Panc1 (cell line): ENCODE results near the gene INPP5K. TPM values are rescaled to one million over a fixed set of nuclear protein-coding genes. Genes with fewer than 3 reads are reported as not detected.

Experiments
- ATAC-seq: fragments of 200-7000 bp; cut with Tn5 transposase; 2 replicates; pipeline ENCODE4 v1.9.1; 2020; ENCODE audit warnings: mild to moderate bottlenecking, moderate library complexity
- BruUV-seq: library from RNA; stranded (reverse); fragments of 400-500 nt; replicated peaks from 2 replicates; lab custom pipeline; 2021; lab: Mats Ljungman, UMichigan
- CTCF ChIA-PET: fragments of 300-600 bp; sonication (Branson Sonifier 250); formaldehyde crosslinking; loops from one replicate; lab custom pipeline; 2022; ENCODE audit warnings: antibody characterized with exemption; lab: Charles Lee
- POLR2A ChIA-PET: fragments of 300-600 bp; sonication (Branson Sonifier 250); formaldehyde crosslinking; loops from one replicate; lab custom pipeline; 2022; ENCODE audit warnings: antibody characterized with exemption; lab: Charles Lee
- DNase-seq: peaks from one replicate; pipeline ENCODE4 v3.0.0-alpha.2; 2010; ENCODE audit warnings: low read depth, low spot score
- H3K27ac ChIP-seq: 2 replicates; pipeline ENCODE4 v1.5.1; 2011; ENCODE audit warnings: mild to moderate bottlenecking, low read length, inconsistent platforms
- H3K27me3 ChIP-seq: fragments of 200-500 bp; sonication (Bioruptor generic); 2 replicates; pipeline ENCODE4 v1.6.0; 2014; ENCODE audit warnings: low read length, inconsistent platforms; ENCODE audit not compliant: control insufficient read depth, insufficient read depth
- H3K36me3 ChIP-seq: fragments of 200-500 bp; sonication (Bioruptor generic); 2 replicates; pipeline ENCODE4 v1.5.1; 2014; ENCODE audit warnings: inconsistent platforms, mild to moderate bottlenecking, low read length, moderate library complexity; ENCODE audit not compliant: control insufficient read depth, insufficient read depth
- H3K4me1 ChIP-seq: 2 replicates; pipeline ENCODE4 v1.5.1; 2011; ENCODE audit warnings: inconsistent platforms, mild to moderate bottlenecking, low read length, moderate library complexity; ENCODE audit not compliant: control insufficient read depth, insufficient read depth
- H3K4me3 ChIP-seq, 2 experiments: 2 replicates each; pipeline ENCODE4 v1.5.1; 2011 to 2012; ENCODE audit warnings: low read depth in 2 of 2, low read length in 2 of 2, mild to moderate bottlenecking in 2 of 2, inconsistent platforms in 1 of 2, moderate library complexity in 1 of 2
- H3K9me3 ChIP-seq: fragments of 200-500 bp; sonication (Bioruptor generic); 2 replicates; pipeline ENCODE4 v1.5.1; 2014; ENCODE audit warnings: low read depth, mild to moderate bottlenecking, inconsistent platforms, low read length, moderate library complexity; ENCODE audit not compliant: control insufficient read depth, insufficient read depth
- CTCF ChIP-seq: fragments of 450-650 bp; IDR thresholded peaks from 2 replicates; pipeline ENCODE4 v1.5.1; 2017; ENCODE audit warnings: mild to moderate bottlenecking
- POLR2AphosphoS5 ChIP-seq: IDR thresholded peaks from 2 replicates; pipeline ENCODE4 v1.6.1; 2012; ENCODE audit warnings: mild to moderate bottlenecking, low read depth, low read length, moderate library complexity
- REST ChIP-seq, 2 experiments: IDR thresholded peaks; 2 replicates each; pipeline ENCODE4 v1.6.1; 2011 to 2012; ENCODE audit warnings: low read depth in 2 of 2, control low read depth in 1 of 2, low read length in 1 of 2, mild to moderate bottlenecking in 1 of 2, moderate library complexity in 1 of 2; ENCODE audit not compliant: insufficient read depth in 1 of 2
- SIN3A ChIP-seq: IDR thresholded peaks from 2 replicates; pipeline ENCODE4 v1.6.1; 2012; ENCODE audit warnings: low read depth, mild to moderate bottlenecking, low read length, moderate library complexity, borderline replicate concordance; ENCODE audit not compliant: insufficient read depth
- TCF7L2 ChIP-seq: IDR thresholded peaks from 2 replicates; pipeline ENCODE4 v1.6.1; 2011; ENCODE audit warnings: mild to moderate bottlenecking, low read depth, low read length, inconsistent platforms
- in situ Hi-C: cut with HindIII; loops from 2 replicates; pipeline ENCODE4 v1.10.0; 2016; ENCODE audit warnings: low sequenced_read_pairs, low pct_unique_long_range_greater_than_20kb
- intact Hi-C: fragments of 100-400 bp; cut with micrococcal nuclease; formaldehyde crosslinking; loops from one replicate; pipeline ENCODE4 v1.10.0; 2022; ENCODE audit not compliant: unreplicated experiment
- total RNA-seq: library from RNA; stranded (reverse); gene quantifications from one replicate; pipeline ENCODE4 v1.2.1, GENCODE V29; 2021; ENCODE audit not compliant: unreplicated experiment

INPP5K gene
- total RNA-seq, 1 experiment from 2014 or later = 21.3 TPM

GRCh38 chr17:1487939-1488825, 28.2 kb downstream of the INPP5K start:
- Histone ChIP-seq H3K9me3 (no peaks in the 10 kb centered on the region), H3K27ac (peak overlapping the region; percentile 89), H3K27me3 (no peaks in the 10 kb centered on the region), H3K4me3 (peak overlapping the region; percentile 40 to 50), H3K36me3 (no peaks in the 10 kb centered on the region; the same call in 1 of the 2 replicates), H3K4me1 (peaks cover 25% of the 10 kb centered on the region)
- no peak for DNase-seq
- BruUV-seq = TSS peak; percentile 68
- POLR2A ChIA-PET = interaction anchor here (0.6 kb wide), 1 partner anchor 28 kb away, joined by 6 read pairs; the partner anchor contains the start of gene INPP5K
- CTCF ChIA-PET = no interaction called here
- intact Hi-C loops = no loop called here
- in situ Hi-C loops = no loop called here
- TF ChIP-seq SIN3A = peak; percentile 56; the same call in 1 of the 2 replicates
- TF ChIP-seq POLR2AphosphoS5 = peak; percentile 17; the same call in 1 of the 2 replicates
- no peak for TF ChIP-seq REST (IDR thresholded peaks at IDR 0.05; ENCODE audit: insufficient read depth in 1 of 2, low read depth in 2 of 2, low read length in 1 of 2)
- TF ChIP-seq CTCF = no peak
- 0 out of 2 replicates have a peak, but pooled peaks have one; percentile 20 for TF ChIP-seq TCF7L2
- ATAC-seq = peak; percentile 41

DNA sequence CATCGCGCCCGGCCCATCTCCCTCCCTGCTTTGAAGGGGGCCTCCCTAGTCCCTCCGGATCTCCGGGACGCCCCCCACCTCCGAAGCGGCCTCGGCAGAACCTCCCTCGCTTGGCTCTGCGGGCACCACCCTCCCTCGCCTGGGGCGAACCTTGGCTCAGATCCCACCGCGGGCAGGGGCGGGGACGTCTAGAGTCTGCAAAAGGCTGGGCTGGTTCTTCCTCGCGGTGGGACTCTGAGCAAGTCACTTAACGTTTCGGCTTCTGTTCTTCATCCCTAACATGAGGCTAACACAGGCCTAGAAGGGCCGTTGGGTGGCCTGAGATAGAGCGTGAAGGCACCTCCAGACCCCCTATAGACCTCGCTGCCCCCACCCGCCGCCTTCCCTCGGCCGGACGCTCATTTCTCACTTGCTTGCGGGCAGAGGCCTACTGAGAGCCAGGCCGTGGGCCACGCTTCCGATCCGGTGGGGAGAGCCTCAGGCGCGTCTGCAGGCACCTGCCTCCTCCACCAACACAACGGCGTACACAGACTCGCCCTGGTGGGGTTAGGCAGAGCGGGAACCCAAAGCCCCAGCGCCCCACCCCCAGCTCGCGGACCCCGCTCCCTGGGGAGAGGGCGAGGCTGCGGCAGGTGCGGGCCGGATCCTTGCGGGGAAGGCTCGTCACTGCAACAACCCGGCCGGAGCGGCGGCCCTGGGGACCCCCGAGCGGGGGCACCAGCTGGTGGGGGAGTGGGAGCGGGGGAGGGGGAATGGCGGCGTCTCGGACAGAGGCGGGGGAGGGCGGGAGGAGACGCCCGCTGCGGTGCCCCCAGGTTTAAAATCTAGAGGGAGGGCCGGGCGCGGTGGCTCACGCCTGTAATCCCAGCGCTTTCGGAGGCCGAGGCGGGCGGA, 29.4 kb downstream of the INPP5K start:
- ChIA-PET CTCF (no interaction called here), POLR2A (interaction anchor here (0.5 kb wide), 1 partner anchor 318 kb away, joined by 3 read pairs; no protein-coding TSS in a partner anchor)
- no TSS peak for BruUV-seq
- no peaks in the 10 kb centered on the region; the same call in 1 of the 2 replicates for H3K36me3 ChIP-seq
- no peaks in the 10 kb centered on the region for H3K27me3 ChIP-seq
- H3K4me1 ChIP-seq = peaks cover 20% of the 10 kb centered on the region
- peak overlapping the region; percentile 84 for H3K27ac ChIP-seq
- in situ Hi-C loops (no loop called here), intact Hi-C loops (no loop called here)
- no peaks in the 10 kb centered on the region for H3K9me3 ChIP-seq
- peak overlapping the region; percentile 40 to 50 for H3K4me3 ChIP-seq
- DNase-seq = peak; percentile 45
- no peak for TF ChIP-seq CTCF
- TF ChIP-seq TCF7L2 = peak; percentile 15; the same call in 1 of the 2 replicates
- TF ChIP-seq POLR2AphosphoS5 = no peak
- peak; percentile 32 for ATAC-seq
